Stimulated activated CD4-positive, alpha-beta T cell treated with anti-CD3 and anti-CD28 coated beads, Interleukin-2, amount 100 ng/mL, for 48 hours (primary cell): ENCODE measurements around the gene TPPP.
"Not testable (repeated sequence)": the region's sequence is repeated elsewhere in the genome, so short reads cannot be mapped to it uniquely, and the experiment has no call there.

Experiments
- DNase-seq, 2 donors: peaks; one replicate each; pipeline ENCODE4 v3.0.0-alpha.2; 2020

Gene TPPP

GRCh38 chr5:643811-644271 is 49.3 kb downstream of the TPPP start:
- no peak for DNase-seq

- DNase-seq: no peak
Observed at GRCh38 chr5:643351-643801, 49.8 kb downstream of the TPPP start.

GRCh38 chr5:642481-642880 is 50.7 kb downstream of the TPPP start:
- DNase-seq: no peak

- no peak for DNase-seq
Observed at GRCh38 chr5:641331-641765, 51.8 kb downstream of the TPPP start.

GRCh38 chr5:640461-641330 is 52.5 kb downstream of the TPPP start:
- no peak for DNase-seq

GRCh38 chr5:639584-640213 is 53.5 kb downstream of the TPPP start:
- no peak for DNase-seq

- DNase-seq: no peak
Observed at GRCh38 chr5:639253-639530, 54.0 kb downstream of the TPPP start.

GRCh38 chr5:638501-639252 is 54.5 kb downstream of the TPPP start:
- DNase-seq: no peak

GRCh38 chr5:637581-638450 is 55.3 kb downstream of the TPPP start:
- no peak for DNase-seq

GRCh38 chr5:636951-637350 is 56.2 kb downstream of the TPPP start:
- DNase-seq: no peak

- no peak for DNase-seq
Observed at GRCh38 chr5:635306-636055, 57.7 kb downstream of the TPPP start.

- DNase-seq: no peak
Observed at GRCh38 chr5:634191-634590, 59.0 kb downstream of the TPPP start.

GRCh38 chr5:633501-633955 is 59.6 kb downstream of the TPPP start:
- DNase-seq: no peak

- DNase-seq: not testable (repeated sequence)
Observed at GRCh38 chr5:628351-629205, 64.6 kb downstream of the TPPP start.

GRCh38 chr5:627840-628239 is 65.3 kb downstream of the TPPP start:
- no peak for DNase-seq

- no peak for DNase-seq
Observed at GRCh38 chr5:626850-627249, 66.3 kb downstream of the TPPP start.

GRCh38 chr5:625516-625915 is 67.6 kb downstream of the TPPP start:
- DNase-seq: no peak

- DNase-seq: no peak
Observed at GRCh38 chr5:624951-625230, 68.3 kb downstream of the TPPP start.

GRCh38 chr5:624118-624950 is 68.8 kb downstream of the TPPP start:
- DNase-seq: no peak

GRCh38 chr5:623531-623930 is 69.6 kb downstream of the TPPP start:
- DNase-seq: no peak
